OCI-M2 (cell line): ENCODE measurements around the gene FGF3.

Experiments
- DNase-seq: peaks from one replicate; lab custom pipeline; 2025; ENCODE audit not compliant: unreplicated experiment; lab: John Stamatoyannopoulos, UW

Gene FGF3

DNA sequence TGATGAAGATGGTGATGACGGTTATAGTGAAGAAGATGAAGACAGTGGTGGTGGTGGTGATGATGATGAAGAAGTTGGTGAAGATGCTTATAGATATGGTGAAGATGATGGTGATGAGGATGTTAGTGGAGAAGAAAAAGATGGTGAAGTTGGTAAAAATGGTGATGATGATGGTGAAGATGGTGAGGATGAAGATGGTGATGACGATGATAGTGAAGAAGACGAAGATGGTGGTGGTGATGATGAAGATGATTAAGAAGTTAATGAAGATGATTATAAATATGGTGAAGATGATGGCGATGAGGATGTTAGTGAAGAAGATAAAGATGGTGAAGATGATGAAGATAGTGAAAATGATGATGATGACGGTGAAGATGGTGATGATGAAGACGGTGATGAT lies 25.2 kb upstream of the FGF3 start:
- no peak for DNase-seq

- DNase-seq = no peak
Measured at GRCh38 chr11:69843529-69843921, 24.3 kb upstream of the FGF3 start.

- no peak for DNase-seq
Measured at GRCh38 chr11:69842746-69843528, 23.7 kb upstream of the FGF3 start.

DNA sequence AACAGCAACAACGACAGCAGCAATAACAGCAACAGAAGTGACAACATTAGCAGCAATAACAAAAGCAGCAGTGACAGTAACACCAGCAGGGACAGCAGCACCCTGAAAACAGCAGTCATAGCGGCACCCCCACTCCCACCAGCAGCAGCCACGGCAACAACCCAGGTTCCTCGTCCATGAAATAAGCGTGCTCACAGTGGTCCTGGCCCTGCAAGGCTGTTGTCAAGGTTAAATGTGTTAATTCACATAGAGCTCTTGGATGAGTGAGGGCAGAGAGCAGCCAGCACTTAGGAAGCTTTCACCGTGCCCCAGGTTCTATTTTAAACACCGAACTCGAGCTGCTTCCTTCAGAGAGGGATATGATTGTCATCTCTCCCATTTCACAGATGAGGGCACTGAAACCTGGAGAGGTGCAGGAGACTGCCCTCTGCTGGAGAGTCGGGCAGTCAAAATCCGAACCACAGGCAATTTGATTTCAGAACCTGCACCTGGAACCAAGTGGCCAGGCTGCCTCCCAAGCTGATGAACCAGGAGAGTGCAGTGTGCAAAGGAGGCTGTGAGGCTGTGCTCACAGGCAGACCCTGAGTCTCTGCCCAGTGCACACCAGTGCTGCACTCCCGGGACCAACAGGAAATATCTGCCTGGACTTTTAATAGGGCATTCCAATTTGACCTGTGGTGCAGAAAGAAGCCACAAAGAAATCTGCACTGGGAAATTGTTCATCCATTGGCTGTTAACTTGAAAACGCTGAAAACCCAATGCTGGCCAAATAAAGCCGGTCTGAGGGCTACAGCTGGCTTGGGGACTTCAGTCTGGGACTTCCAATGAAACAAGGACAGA lies 22.9 kb upstream of the FGF3 start:
- DNase-seq = no peak

- DNase-seq = no peak
Measured at GRCh38 chr11:69841170-69841858, 22.1 kb upstream of the FGF3 start.

DNA sequence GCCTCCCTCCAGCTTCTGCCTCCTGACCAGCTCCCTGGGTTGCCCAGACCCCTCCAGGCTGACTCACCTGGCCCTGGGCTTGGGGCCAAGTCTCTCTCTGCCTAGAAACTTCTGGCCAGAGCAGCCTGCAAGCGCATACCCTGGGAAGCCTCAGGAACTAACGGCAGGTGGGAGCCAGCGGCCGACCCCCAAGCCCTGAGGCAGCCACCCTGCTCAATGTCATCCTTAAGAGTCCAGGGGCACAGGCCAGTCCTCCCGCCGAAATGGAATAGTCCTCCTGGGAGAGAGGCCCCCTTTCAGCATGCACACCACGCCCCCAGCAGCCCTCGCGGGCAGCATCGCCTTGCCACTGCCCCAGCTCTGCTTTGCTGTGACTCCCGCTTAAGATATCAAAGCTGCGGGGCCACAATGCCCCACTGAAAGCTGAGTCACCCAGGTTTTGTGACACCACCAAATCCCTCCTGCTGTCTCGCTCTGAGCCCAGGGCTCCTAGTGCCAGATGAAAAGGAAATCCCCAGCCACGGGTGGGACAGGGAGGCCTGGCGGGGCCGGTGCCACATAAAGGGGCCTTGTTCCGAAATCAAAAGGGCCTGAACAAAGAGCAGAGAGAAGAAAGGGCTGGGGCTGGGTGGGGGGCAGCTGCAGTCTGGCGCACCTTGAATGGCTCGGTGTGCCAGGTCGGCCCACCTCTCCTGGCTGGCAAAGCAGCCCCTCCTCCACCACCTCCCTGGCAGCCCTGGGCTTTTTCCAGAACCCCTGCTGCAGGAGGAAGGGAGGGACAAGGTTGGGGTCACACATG lies 21.4 kb upstream of the FGF3 start:
- DNase-seq = no peak

DNA sequence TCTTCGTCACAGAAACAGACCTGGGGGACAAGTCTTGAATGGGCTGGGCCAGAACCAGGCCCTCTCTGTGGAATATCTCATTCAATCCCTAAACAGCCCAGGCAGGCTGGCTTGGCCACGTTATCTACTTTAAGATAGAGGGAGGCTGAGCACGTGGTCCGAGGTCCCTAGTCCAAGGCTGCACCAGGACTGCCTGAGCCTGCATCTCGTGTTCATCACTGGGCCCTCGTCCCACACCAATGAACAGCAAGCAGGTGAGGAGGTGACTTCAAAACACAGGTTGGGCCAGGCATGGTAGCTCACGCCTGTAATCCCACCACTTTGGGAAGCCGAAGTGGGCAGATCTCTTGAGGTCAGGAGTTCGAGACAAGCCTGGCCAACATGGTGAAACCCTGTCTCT lies 20.3 kb upstream of the FGF3 start:
- DNase-seq = no peak

DNA sequence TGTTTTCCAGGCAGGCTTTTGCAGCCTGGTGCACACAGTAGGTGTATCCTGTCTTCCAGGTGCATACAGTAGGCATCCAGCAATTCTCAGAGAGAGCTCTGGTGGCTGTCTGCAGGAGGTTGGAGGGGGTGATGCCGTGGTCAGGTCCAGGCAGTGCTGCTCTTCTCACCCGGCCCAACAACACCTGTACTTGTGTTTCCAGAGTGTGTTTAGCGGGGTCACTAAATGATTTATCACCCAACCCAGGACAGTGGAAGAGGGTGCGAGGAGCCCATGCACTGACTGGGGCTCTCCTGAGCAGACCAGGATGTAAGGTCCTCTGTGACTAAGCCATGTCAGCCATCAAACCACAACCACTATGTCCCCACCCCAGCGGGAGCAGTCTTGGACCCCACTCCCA lies 18.6 kb upstream of the FGF3 start:
- no peak for DNase-seq

DNA sequence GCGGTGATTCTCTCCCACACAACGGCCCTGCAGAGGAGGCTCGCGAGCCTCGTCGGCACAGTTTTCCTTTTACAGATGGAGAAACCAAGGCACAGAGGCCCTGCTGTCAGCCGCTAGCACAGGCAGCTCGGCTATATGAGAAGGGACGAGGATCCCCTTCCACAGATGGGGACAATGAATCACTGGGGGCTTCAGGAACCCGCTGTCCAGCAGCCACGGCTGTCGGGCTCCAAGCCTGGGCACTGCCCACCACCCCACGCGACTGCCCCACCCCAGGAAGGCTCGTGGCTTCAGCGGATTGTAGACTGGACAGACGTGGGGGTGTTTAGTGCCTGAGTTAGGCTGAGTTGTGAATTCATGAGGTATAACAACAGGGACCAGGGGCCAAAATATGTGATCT lies 17.2 kb upstream of the FGF3 start:
- no peak for DNase-seq

- DNase-seq = no peak
Measured at GRCh38 chr11:69834811-69835800, 15.9 kb upstream of the FGF3 start.

- DNase-seq = no peak
Measured at GRCh38 chr11:69834251-69834650, 15.0 kb upstream of the FGF3 start.

DNA sequence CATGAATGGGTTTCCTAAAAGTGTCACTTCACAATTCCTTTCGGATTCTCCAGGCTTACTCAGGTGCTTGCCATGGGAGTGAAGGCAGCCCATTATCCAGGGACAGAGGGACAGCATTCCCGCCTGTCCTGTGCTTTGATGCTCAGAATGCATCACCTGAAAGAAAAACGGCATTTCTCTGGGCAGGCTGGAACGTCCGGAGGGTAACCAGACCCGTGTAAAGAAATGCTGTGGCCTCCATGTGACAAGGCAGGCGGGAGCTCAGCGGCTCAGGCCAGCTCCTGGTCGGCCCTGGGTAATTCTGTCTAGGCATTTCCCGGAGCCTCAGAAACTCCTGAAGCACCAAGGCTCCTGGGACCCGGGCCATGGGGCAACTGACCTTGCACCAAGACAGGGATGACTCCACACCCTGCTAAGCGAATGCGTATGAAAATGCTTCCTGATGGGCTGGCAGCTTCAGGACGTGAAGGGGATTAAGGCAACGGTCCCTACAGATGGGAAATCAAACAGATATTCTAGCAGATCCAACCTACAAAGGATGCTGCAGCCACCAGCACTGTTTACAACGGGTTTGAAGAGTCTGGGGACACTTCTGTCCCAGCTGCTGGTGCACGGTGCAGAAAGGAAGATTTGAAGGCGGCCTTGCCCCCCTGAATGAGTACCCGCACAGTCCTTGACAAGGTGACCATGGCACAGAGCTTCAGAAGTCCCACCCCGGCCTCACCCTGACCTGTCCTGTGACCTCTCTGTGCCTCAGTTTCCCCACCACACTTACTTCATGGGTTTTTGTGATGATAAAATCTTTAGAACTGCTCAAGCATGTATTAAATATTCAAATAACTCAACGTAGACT lies 13.6 kb upstream of the FGF3 start:
- no peak for DNase-seq

GRCh38 chr11:69831985-69832384 lies 12.8 kb upstream of the FGF3 start:
- DNase-seq = no peak

DNA sequence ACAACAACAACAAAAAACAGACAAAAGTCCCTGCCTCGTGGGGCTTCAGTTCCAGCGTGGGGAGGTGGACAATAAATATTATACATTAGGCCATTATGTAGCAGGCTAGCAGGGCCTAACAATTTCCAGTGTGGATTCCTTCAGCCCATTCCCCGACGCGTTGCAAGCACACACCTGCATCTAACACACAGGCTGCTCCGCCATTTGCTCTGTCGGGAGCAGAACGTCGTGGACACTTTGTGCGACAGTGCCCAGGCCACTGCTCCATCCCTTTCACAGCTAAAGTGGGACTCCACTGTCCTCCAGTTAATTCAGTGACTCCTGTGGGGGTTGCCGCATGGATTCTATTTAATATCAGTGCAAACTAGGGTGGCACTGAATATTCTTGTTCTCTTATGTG lies 10.9 kb upstream of the FGF3 start:
- no peak for DNase-seq

DNA sequence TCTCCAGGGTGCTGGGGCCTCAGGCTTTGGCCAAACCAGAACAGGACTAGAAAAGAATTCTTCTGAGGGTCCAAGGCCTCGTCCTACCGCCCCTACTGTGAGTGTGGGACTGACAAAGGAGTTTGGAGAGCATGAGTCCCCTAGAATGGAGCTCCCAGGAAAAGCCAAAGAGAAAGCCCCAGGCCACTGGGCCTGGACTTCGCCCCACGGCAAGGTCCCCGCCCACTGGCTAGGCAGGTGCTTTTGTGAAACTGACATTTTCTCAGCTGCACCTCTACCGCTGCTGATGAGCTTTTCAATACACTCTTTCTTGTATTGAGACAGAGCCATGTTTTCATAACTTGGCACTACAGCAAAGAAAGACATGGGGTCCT lies 9.7 kb upstream of the FGF3 start:
- DNase-seq = no peak

- DNase-seq = no peak
Measured at GRCh38 chr11:69828276-69828970, 9.2 kb upstream of the FGF3 start.

GRCh38 chr11:69826773-69827172 lies 7.6 kb upstream of the FGF3 start:
- DNase-seq = no peak

DNA sequence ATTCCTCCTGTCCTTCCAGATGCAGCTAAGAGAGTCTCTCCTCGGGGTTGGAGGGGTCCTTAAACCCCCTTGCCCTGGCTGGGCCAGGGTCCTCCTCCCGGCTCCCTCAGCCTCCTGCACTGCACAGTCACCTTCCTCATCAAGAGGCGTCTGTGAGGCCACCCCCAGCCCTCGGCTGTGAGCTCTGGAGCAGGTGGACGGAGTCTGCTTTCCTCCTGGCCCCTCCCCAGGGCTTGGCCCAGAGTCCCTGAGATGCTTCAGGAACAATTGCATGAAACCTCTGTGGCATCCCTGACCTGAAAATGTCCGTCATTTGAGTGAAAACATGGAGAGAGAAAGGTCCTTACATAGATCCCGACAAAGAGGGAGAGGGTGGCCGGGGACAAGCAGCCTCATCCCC lies 6.7 kb upstream of the FGF3 start:
- no peak for DNase-seq
